ENCODE measurements around the gene RPL13A. TPM values are rescaled to one million over a fixed set of nuclear protein-coding genes. Genes with fewer than 3 reads are reported as not detected.
A peak's percentile ranks its signal among the peaks of the same experiment; 100 is the strongest.

Gene RPL13A
- total and polyA plus RNA-seq, 9 of the 15 experiments (the other 6 are each of a cell fraction or from before 2014, with no cell fraction given): 1,744 to 5,482 (median 2,949) TPM

DNA sequence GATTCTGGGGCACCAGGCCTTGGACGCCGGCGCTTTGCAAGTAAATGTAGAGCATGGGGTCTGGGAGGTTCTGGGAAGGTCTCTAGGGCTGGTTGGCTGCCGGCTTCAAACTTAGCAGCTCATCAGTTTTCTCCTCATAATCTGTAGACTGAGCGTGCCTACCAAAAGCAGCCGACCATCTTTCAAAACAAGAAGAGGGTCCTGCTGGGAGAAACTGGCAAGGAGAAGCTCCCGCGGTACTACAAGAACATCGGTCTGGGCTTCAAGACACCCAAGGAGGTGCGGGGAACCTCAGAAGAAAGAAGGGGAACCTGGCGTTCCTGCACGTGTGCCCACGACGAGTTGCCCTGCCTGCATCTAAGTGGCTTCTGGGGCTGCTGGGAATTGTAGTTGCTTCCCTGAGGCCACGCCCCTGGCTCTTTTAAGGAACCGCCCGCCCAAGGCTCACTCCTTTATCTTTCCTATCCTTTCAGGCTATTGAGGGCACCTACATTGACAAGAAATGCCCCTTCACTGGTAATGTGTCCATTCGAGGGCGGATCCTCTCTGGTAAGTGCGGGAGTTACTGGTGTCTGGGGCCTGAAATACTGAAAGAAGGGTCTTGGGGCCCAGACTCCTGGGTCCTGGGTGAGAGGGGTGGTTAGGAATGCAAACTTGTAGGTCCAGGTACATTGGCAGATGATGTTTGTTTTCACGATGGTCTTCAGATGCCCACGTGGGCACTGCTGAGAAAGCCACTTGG lies 9.8 kb downstream of the RPL13A start:
- BruUV-seq (replicated peaks): no TSS peak
- intact Hi-C loops (cut with micrococcal nuclease): no loop called here
- TF ChIP-seq HDAC3 (IDR thresholded peaks at IDR 0.05; ENCODE audit: borderline replicate concordance, partially characterized antibody): no peak
- TF ChIP-seq, protein P1, sequence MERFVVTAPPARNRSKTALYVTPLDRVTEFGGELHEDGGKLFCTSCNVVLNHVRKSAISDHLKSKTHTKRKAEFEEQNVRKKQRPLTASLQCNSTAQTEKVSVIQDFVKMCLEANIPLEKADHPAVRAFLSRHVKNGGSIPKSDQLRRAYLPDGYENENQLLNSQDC (CRISPR knock-in tag; IDR thresholded peaks at IDR 0.05): no peak
- TF ChIP-seq CBX1 (IDR thresholded peaks at IDR 0.05; ENCODE audit: low read depth): no peak
- TF ChIP-seq IFI16 (CRISPR knock-in tag; IDR thresholded peaks at IDR 0.05): no peak
- no peak for TF ChIP-seq HNRNPH1 (optimal IDR thresholded peaks at IDR 0.05; ENCODE audit: low read depth, low read length)
- TF ChIP-seq KDM1A (IDR thresholded peaks at IDR 0.05): no peak
- TF ChIP-seq ZNF12 (CRISPR knock-in tag; IDR thresholded peaks at IDR 0.05): no peak
- TF ChIP-seq, protein P2, sequence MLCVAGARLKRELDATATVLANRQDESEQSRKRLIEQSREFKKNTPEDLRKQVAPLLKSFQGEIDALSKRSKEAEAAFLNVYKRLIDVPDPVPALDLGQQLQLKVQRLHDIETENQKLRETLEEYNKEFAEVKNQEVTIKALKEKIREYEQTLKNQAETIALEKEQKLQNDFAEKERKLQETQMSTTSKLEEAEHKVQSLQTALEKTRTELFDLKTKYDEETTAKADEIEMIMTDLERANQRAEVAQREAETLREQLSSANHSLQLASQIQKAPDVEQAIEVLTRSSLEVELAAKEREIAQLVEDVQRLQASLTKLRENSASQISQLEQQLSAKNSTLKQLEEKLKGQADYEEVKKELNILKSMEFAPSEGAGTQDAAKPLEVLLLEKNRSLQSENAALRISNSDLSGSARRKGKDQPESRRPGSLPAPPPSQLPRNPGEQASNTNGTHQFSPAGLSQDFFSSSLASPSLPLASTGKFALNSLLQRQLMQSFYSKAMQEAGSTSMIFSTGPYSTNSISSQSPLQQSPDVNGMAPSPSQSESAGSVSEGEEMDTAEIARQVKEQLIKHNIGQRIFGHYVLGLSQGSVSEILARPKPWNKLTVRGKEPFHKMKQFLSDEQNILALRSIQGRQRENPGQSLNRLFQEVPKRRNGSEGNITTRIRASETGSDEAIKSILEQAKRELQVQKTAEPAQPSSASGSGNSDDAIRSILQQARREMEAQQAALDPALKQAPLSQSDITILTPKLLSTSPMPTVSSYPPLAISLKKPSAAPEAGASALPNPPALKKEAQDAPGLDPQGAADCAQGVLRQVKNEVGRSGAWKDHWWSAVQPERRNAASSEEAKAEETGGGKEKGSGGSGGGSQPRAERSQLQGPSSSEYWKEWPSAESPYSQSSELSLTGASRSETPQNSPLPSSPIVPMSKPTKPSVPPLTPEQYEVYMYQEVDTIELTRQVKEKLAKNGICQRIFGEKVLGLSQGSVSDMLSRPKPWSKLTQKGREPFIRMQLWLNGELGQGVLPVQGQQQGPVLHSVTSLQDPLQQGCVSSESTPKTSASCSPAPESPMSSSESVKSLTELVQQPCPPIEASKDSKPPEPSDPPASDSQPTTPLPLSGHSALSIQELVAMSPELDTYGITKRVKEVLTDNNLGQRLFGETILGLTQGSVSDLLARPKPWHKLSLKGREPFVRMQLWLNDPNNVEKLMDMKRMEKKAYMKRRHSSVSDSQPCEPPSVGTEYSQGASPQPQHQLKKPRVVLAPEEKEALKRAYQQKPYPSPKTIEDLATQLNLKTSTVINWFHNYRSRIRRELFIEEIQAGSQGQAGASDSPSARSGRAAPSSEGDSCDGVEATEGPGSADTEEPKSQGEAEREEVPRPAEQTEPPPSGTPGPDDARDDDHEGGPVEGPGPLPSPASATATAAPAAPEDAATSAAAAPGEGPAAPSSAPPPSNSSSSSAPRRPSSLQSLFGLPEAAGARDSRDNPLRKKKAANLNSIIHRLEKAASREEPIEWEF (CRISPR knock-in tag; IDR thresholded peaks at IDR 0.05): no peak
- no peak for TF ChIP-seq NR2C1 (IDR thresholded peaks at IDR 0.05)
- 0 out of 2 replicates have a peak, but pooled peaks have one; percentile 40 for TF ChIP-seq NR2C1 (tag; IDR thresholded peaks at IDR 0.05)
- no peak for TF ChIP-seq SOX6 (IDR thresholded peaks at IDR 0.05)
- no peak for TF ChIP-seq NONO (IDR thresholded peaks at IDR 0.05; ENCODE audit: low read depth in 2 of 2, low read length in 1 of 2)
- no peak for TF ChIP-seq ZBED1 (IDR thresholded peaks at IDR 0.05)
- TF ChIP-seq, protein P3, sequence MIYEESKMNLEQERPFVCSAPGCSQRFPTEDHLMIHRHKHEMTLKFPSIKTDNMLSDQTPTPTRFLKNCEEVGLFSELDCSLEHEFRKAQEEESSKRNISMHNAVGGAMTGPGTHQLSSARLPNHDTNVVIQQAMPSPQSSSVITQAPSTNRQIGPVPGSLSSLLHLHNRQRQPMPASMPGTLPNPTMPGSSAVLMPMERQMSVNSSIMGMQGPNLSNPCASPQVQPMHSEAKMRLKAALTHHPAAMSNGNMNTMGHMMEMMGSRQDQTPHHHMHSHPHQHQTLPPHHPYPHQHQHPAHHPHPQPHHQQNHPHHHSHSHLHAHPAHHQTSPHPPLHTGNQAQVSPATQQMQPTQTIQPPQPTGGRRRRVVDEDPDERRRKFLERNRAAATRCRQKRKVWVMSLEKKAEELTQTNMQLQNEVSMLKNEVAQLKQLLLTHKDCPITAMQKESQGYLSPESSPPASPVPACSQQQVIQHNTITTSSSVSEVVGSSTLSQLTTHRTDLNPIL (CRISPR knock-in tag; IDR thresholded peaks at IDR 0.05): no peak
- peak; percentile 91 for TF ChIP-seq MYC (IDR thresholded peaks at IDR 0.05; ENCODE audit: low read depth, low read length)
- no peak for TF ChIP-seq MYC (CRISPR knock-in tag; IDR thresholded peaks at IDR 0.05; ENCODE audit: borderline replicate concordance, low read depth)

More for the DNA sequence above, 9.8 kb downstream of the RPL13A start:
- Histone ChIP-seq H3K9ac (ENCODE audit: insufficient read depth in 1 of 2, low read depth in 2 of 2, low read length in 2 of 2) (peak overlapping the region; percentile 96 to 99), H3K79me2 (ENCODE audit: control insufficient read depth, insufficient read depth, low read length) (peaks cover 35% of the 10 kb centered on the region), H4K20me1 (replicated peaks; ENCODE audit: control insufficient read depth, insufficient read depth, low read length) (peaks cover 32% of the 10 kb centered on the region), H3K27me3 (ENCODE audit: control insufficient read depth in 2 of 2, insufficient read depth in 2 of 2, low read length in 2 of 2) (no peaks in the 10 kb centered on the region), H2AFZ (ENCODE audit: low read depth, low read length) (no peak overlapping the region; the same call in 1 of the 2 replicates), H3K27ac (ENCODE audit: extremely low read depth, low read depth, low read length) (peak overlapping the region; percentile 94), H3K36me3 (ENCODE audit: control insufficient read depth, insufficient read depth, low read length) (peaks cover 43% of the 10 kb centered on the region), H3K4me1 (replicated peaks in 1 of 2; ENCODE audit: control insufficient read depth in 2 of 2, insufficient read depth in 2 of 2, low read length in 2 of 2) (peaks cover 33 to 44% of the 10 kb centered on the region in 2 experiments; a peak in 4 of 5 replicates), H3K4me3 (peak overlapping the region; percentile 89), H3K9me3 (replicated peaks; ENCODE audit: control insufficient read depth, insufficient read depth, low read depth, low read length) (no peaks in the 10 kb centered on the region), H3K4me2 (ENCODE audit: insufficient read depth, low read length) (peak overlapping the region; percentile 97), H3K9me1 (ENCODE audit: control insufficient read depth, insufficient read depth, low read length) (peaks cover 7% of the 10 kb centered on the region)
- ATAC-seq (peak; percentile 37), DNase-seq (ENCODE audit: extremely low read depth in 1 of 4, low spot score in 3 of 4) (peak; percentile 47 to 89 (median 63)), FAIRE-seq (peak; percentile 51)
- POLR2A ChIA-PET: interaction anchor here (0.6 to 2.2 kb wide), 7 partner anchors 9 to 220 kb away, joined by 3 to 11 read pairs (median 3); partner anchors contain the start of genes NOSIP and RRAS
- 0% methylated on average over 22 of the region's 22 CpGs for WGBS (ENCODE audit: insufficient coverage, low coverage, missing lambda C conversion rate)
- in situ Hi-C loops (cut with MboI): loop anchor here (10.0 kb wide), 1 partner anchor 378 kb away; the partner anchor contains the start of genes AKT1S1 and TBC1D17
- CTCF ChIA-PET (ENCODE audit: low intra/inter-chr PET ratio): interaction anchor here (0.6 kb wide), 1 partner anchor 31 kb away, joined by 4 read pairs; no protein-coding TSS in a partner anchor
